ENCODE results near the gene ZNF211. TPM values are rescaled to one million over a fixed set of nuclear protein-coding genes. Genes with fewer than 3 reads are reported as not detected.

ZNF211 gene
- total RNA-seq (2022): 10.5 and 13.3 TPM in 2 replicates
- percentile 76 among the genes with signal in this experiment for Bru-seq, nascent RNA
- percentile 74 among the genes with signal in this experiment for BruChase-seq, experiment 1, labeled RNA remaining after a 2-hour chase
- percentile 66 among the genes with signal in this experiment for BruChase-seq, experiment 2, labeled RNA remaining after a 6-hour chase
- long read RNA-seq, transcript ZNF211-201 (4 exons, 2,440 nt): major isoform, 5 of 21 reads
- long read RNA-seq, partial matches to known transcripts: 1 of 21 reads
- long read RNA-seq, other reads (novel, unspliced or antisense): 11 of 21 reads

GRCh38 chr19:57632987-57633831 is at the start of gene ZNF211:
TSS of gene ZNF211 (plus strand) at chr19:57633168. CDS start at chr19:57633347, 179 bp downstream.
- peak; percentile 94 for DNase-seq
- H3K27me3 Mint-ChIP-seq (ENCODE audit: insufficient read depth, unreplicated experiment): no peaks in the 10 kb centered on the region
- H3K27ac Mint-ChIP-seq (ENCODE audit: unreplicated experiment): peak within 1 kb of the TSS; percentile 81
- Histone ChIP-seq H3K36me3 (ENCODE audit: control insufficient read depth, insufficient read depth, low read length) (no peaks in the 10 kb centered on the region), H3K27me3 (replicated peaks; ENCODE audit: control insufficient read depth, insufficient read depth, low read length) (no peaks in the 10 kb centered on the region), H3K4me3 (ENCODE audit: low read depth, low read length) (peak within 1 kb of the TSS; percentile 95), H3K4me1 (0 out of 2 replicates have a peak, but pooled peaks cover 7% of the 10 kb centered on the region), H3K9me3 (peaks cover 6% of the 10 kb centered on the region; the same call in 1 of the 2 replicates)
- peaks cover 5% of the 10 kb centered on the region for H3K36me3 Mint-ChIP-seq (ENCODE audit: insufficient read depth, unreplicated experiment)
- peak within 1 kb of the TSS; percentile 86 for H3K4me3 Mint-ChIP-seq (ENCODE audit: unreplicated experiment)
- ChIA-PET POLR2A (interaction anchor here (0.7 to 1.0 kb wide), 2 partner anchors 48 to 216 kb away, joined by 3 to 6 read pairs; partner anchors contain the start of gene ZNF551), CTCF (interaction anchor here (0.5 to 1.3 kb wide), 4 partner anchors 33 to 125 kb away, joined by 3 to 5 read pairs (median 4); partner anchors contain the start of genes ZNF530 and ZNF551)
- peaks cover 12% of the 10 kb centered on the region for H3K4me1 Mint-ChIP-seq (ENCODE audit: low read depth, unreplicated experiment)
- H3K9me3 Mint-ChIP-seq (ENCODE audit: unreplicated experiment): peaks cover 19% of the 10 kb centered on the region
- TF ChIP-seq, protein P1, sequence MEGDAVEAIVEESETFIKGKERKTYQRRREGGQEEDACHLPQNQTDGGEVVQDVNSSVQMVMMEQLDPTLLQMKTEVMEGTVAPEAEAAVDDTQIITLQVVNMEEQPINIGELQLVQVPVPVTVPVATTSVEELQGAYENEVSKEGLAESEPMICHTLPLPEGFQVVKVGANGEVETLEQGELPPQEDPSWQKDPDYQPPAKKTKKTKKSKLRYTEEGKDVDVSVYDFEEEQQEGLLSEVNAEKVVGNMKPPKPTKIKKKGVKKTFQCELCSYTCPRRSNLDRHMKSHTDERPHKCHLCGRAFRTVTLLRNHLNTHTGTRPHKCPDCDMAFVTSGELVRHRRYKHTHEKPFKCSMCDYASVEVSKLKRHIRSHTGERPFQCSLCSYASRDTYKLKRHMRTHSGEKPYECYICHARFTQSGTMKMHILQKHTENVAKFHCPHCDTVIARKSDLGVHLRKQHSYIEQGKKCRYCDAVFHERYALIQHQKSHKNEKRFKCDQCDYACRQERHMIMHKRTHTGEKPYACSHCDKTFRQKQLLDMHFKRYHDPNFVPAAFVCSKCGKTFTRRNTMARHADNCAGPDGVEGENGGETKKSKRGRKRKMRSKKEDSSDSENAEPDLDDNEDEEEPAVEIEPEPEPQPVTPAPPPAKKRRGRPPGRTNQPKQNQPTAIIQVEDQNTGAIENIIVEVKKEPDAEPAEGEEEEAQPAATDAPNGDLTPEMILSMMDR (IDR thresholded peaks at IDR 0.05; ENCODE audit: insufficient read depth in 1 of 2, low read depth in 1 of 2, low read length in 1 of 2, severe bottlenecking in 1 of 2, unreplicated experiment in 1 of 2): no peak
- BruUV-seq (replicated peaks): no TSS peak
- intact Hi-C loops (cut with micrococcal nuclease; ENCODE audit: unreplicated experiment): loop anchor here (1.0 kb wide), 5 partner anchors 34 to 198 kb away; partner anchors contain the start of genes ZNF530, ZNF551, ZNF749 and ZNF776

DNA sequence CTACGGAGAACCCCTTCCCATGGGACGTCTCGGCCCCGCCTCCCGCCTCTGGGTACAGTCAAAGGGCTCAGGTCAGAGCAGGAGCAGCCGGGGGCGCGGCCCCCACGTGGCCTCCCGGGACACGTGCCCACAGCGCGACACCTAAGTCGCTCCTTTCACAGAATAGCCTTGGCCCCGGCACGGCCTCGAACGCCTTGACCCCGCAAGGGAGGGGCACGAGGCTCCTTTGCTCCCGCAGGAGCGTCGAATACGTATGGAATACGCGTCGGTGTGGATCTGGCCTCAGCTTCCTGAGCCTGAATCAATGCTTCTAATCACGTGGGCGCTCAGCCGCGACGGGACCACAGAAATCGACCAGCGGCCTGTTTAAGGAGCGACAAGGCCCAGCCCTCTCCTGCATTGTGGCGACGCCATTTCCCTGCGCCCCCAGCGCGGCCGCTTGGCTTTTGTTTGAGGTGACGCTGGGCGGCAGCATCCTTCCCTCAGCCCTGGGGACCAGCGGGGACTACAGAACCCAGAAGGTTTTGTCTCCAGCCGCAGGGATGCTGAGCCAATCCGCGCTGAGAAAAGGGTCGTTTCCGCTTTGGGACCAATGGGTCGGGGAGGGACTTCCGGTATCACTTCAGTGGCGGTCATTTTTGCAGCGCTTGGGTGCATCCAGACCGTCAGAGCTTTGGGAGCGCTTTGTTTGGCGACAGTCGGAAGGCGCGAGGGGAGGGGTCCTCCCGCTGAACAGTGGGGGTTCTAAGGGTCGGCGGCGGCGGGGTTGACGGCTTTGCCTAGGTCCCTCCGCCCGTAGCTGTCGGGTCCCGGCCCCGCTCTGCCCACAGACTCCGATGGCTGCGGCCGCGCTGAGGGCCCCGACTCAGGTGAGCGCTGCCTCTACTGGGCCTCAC is 49.2 kb upstream of the ZNF211 start, which contains the start of gene ZIK1:
ZIK1 (plus strand) TSS at position 625 of the 896 bp plus-strand sequence; CDS start at position 837, 212 bp downstream.
- TF ChIP-seq, protein P1 (IDR thresholded peaks at IDR 0.05; ENCODE audit: insufficient read depth in 1 of 2, low read depth in 1 of 2, low read length in 1 of 2, severe bottlenecking in 1 of 2, unreplicated experiment in 1 of 2): no peak
- no peaks in the 10 kb centered on the region for H3K36me3 Mint-ChIP-seq (ENCODE audit: insufficient read depth, unreplicated experiment)
- peaks cover 42% of the 10 kb centered on the region for H3K9me3 Mint-ChIP-seq (ENCODE audit: unreplicated experiment)
- DNase-seq: no peak
- intact Hi-C loops (cut with micrococcal nuclease; ENCODE audit: unreplicated experiment): no loop called here
- H3K27me3 Mint-ChIP-seq (ENCODE audit: insufficient read depth, unreplicated experiment): no peaks in the 10 kb centered on the region
- H3K4me3 Mint-ChIP-seq (ENCODE audit: unreplicated experiment): no peak within 1 kb of the TSS
- H3K4me1 Mint-ChIP-seq (ENCODE audit: low read depth, unreplicated experiment): no peaks in the 10 kb centered on the region
- no TSS peak for BruUV-seq (replicated peaks)
- H3K4me1 ChIP-seq: no peaks in the 10 kb centered on the region
- CTCF ChIA-PET: no interaction called here
- H3K36me3 ChIP-seq (ENCODE audit: control insufficient read depth, insufficient read depth, low read length): no peaks in the 10 kb centered on the region
- H3K4me3 ChIP-seq (ENCODE audit: low read depth, low read length): no peak within 1 kb of the TSS
- no peaks in the 10 kb centered on the region for H3K27me3 ChIP-seq (replicated peaks; ENCODE audit: control insufficient read depth, insufficient read depth, low read length)
- POLR2A ChIA-PET: no interaction called here
- H3K27ac Mint-ChIP-seq (ENCODE audit: unreplicated experiment): no peak within 1 kb of the TSS
- no peaks in the 10 kb centered on the region for H3K9me3 ChIP-seq
